Measurements from ENCODE around the gene ST6GALNAC6. TPM values are rescaled to one million over a fixed set of nuclear protein-coding genes. Genes with fewer than 3 reads are reported as not detected.

The ST6GALNAC6 gene
- total and polyA plus RNA-seq, 2 of the 8 experiments (the other 6 are each of a cell fraction or from before 2014, with no cell fraction given): 43.7 to 64.4 TPM

- TF ChIP-seq RFX5 (IDR thresholded peaks at IDR 0.05; ENCODE audit: borderline replicate concordance, low read depth, low read length) (no peak), TEAD4 (IDR thresholded peaks at IDR 0.05; ENCODE audit: low read depth, low read length) (no peak), BACH1 (IDR thresholded peaks at IDR 0.05; ENCODE audit: low read length) (no peak)
Observed at GRCh38 chr9:127931092-127931881, 31.9 kb upstream of the ST6GALNAC6 start (continued).
